HEK293 (cell line): ENCODE data around the gene FMNL1.

Experiments used
- GLI4 ChIP-seq: fragments of 450-650 bp; formaldehyde crosslinking; IDR thresholded peaks from 2 replicates; pipeline ENCODE4 v1.5.1; 2016; ENCODE audit warnings: missing biosample characterization, missing genetic modification characterization
- HIC1 ChIP-seq: fragments of 450-650 bp; formaldehyde crosslinking; IDR thresholded peaks from 2 replicates; pipeline ENCODE4 v1.5.1; 2016; ENCODE audit warnings: missing biosample characterization, missing genetic modification characterization
- KLF7 ChIP-seq: fragments of 450-650 bp; formaldehyde crosslinking; IDR thresholded peaks from 2 replicates; pipeline ENCODE4 v1.5.1; 2016; ENCODE audit warnings: missing biosample characterization, missing genetic modification characterization, borderline replicate concordance
- KLF8 ChIP-seq: fragments of 450-650 bp; formaldehyde crosslinking; IDR thresholded peaks from 2 replicates; pipeline ENCODE4 v1.5.1; 2016; ENCODE audit warnings: missing biosample characterization, missing genetic modification characterization
- MZF1 ChIP-seq: fragments of 450-650 bp; formaldehyde crosslinking; IDR thresholded peaks from 2 replicates; pipeline ENCODE4 v1.5.1; 2017; ENCODE audit warnings: missing biosample characterization, missing genetic modification characterization, borderline replicate concordance
- WT1 ChIP-seq: fragments of 450-650 bp; formaldehyde crosslinking; IDR thresholded peaks from 2 replicates; pipeline ENCODE4 v1.5.1; 2016; ENCODE audit warnings: missing biosample characterization, missing genetic modification characterization
- YY1 ChIP-seq: fragments of 450-650 bp; formaldehyde crosslinking; IDR thresholded peaks from 2 replicates; pipeline ENCODE4 v1.5.1; 2018; ENCODE audit warnings: missing biosample characterization, missing genetic modification characterization
- YY2 ChIP-seq: fragments of 450-650 bp; formaldehyde crosslinking; IDR thresholded peaks from 2 replicates; pipeline ENCODE4 v1.5.1; 2016; ENCODE audit warnings: missing biosample characterization, missing genetic modification characterization
- ZNF10 ChIP-seq: fragments of 450-650 bp; formaldehyde crosslinking; IDR thresholded peaks from 2 replicates; pipeline ENCODE4 v1.5.1; 2017; ENCODE audit warnings: missing biosample characterization, missing genetic modification characterization
- ZNF112 ChIP-seq: fragments of 450-650 bp; formaldehyde crosslinking; IDR thresholded peaks from 2 replicates; pipeline ENCODE4 v1.5.0; 2017; ENCODE audit warnings: missing biosample characterization, missing genetic modification characterization
- ZNF157 ChIP-seq: fragments of 450-650 bp; formaldehyde crosslinking; IDR thresholded peaks from 2 replicates; pipeline ENCODE4 v1.5.1; 2016; ENCODE audit warnings: missing biosample characterization, missing genetic modification characterization
- ZNF169 ChIP-seq: fragments of 450-650 bp; formaldehyde crosslinking; IDR thresholded peaks from 2 replicates; pipeline ENCODE4 v1.5.1; 2016; ENCODE audit warnings: missing biosample characterization, missing genetic modification characterization
- ZNF202 ChIP-seq: fragments of 450-650 bp; formaldehyde crosslinking; IDR thresholded peaks from 2 replicates; pipeline ENCODE4 v1.5.1; 2016; ENCODE audit warnings: missing biosample characterization, missing genetic modification characterization, borderline replicate concordance
- ZNF223 ChIP-seq: fragments of 450-650 bp; formaldehyde crosslinking; IDR thresholded peaks from 2 replicates; pipeline ENCODE4 v1.5.1; 2016; ENCODE audit warnings: missing biosample characterization, missing genetic modification characterization
- ZNF24 ChIP-seq: fragments of 450-650 bp; formaldehyde crosslinking; IDR thresholded peaks from 2 replicates; pipeline ENCODE4 v1.5.1; 2016; ENCODE audit warnings: missing biosample characterization, missing genetic modification characterization
- ZNF335 ChIP-seq: fragments of 450-650 bp; formaldehyde crosslinking; conservative IDR thresholded peaks from 2 replicates; pipeline ENCODE4 v1.5.1; 2016; ENCODE audit warnings: missing biosample characterization, missing genetic modification characterization
- ZNF645 ChIP-seq: fragments of 450-650 bp; formaldehyde crosslinking; IDR thresholded peaks from 2 replicates; pipeline ENCODE4; 2016; ENCODE audit warnings: missing biosample characterization, missing genetic modification characterization
- ZNF654 ChIP-seq: fragments of 450-650 bp; formaldehyde crosslinking; IDR thresholded peaks from 2 replicates; pipeline ENCODE4 v1.5.1; 2016; ENCODE audit warnings: low read depth, missing biosample characterization, missing genetic modification characterization
- ZNF658 ChIP-seq: fragments of 450-650 bp; formaldehyde crosslinking; IDR thresholded peaks from 2 replicates; pipeline ENCODE4; 2016; ENCODE audit warnings: missing biosample characterization, missing genetic modification characterization
- ZNF670 ChIP-seq: fragments of 450-650 bp; formaldehyde crosslinking; IDR thresholded peaks from 2 replicates; pipeline ENCODE4 v1.5.1; 2016; ENCODE audit warnings: missing biosample characterization, missing genetic modification characterization, low read depth
- ZSCAN23 ChIP-seq: fragments of 450-650 bp; formaldehyde crosslinking; IDR thresholded peaks from 2 replicates; pipeline ENCODE4 v1.5.1; 2016; ENCODE audit warnings: missing biosample characterization, missing genetic modification characterization
- TF ChIP-seq, protein P1 (sequence below): IDR thresholded peaks from 2 replicates; pipeline ENCODE4 v1.6.1; 2011; ENCODE audit warnings: mild to moderate bottlenecking, low read depth, low read length, borderline replicate concordance
- TF ChIP-seq, protein P2 (sequence below): sonication (generic); formaldehyde crosslinking; IDR thresholded peaks from 2 replicates; pipeline ENCODE4 v1.8.1; 2022; ENCODE audit warnings: mild to moderate bottlenecking, moderate library complexity, missing genetic modification reagents
- TF ChIP-seq, protein P3 (sequence below): fragments of 450-650 bp; formaldehyde crosslinking; IDR thresholded peaks from 2 replicates; pipeline ENCODE4 v1.5.1; 2016; ENCODE audit warnings: missing biosample characterization, missing genetic modification characterization
- TF ChIP-seq, protein P4 (sequence below): fragments of 450-650 bp; formaldehyde crosslinking; IDR thresholded peaks from 2 replicates; pipeline ENCODE4 v1.5.1; 2016; ENCODE audit warnings: missing biosample characterization, missing genetic modification characterization, borderline replicate concordance
- TF ChIP-seq, protein P5 (sequence below): fragments of 450-650 bp; formaldehyde crosslinking; IDR thresholded peaks from 2 replicates; pipeline ENCODE4 v1.5.1; 2016; ENCODE audit warnings: missing biosample characterization, missing genetic modification characterization

The FMNL1 gene

DNA sequence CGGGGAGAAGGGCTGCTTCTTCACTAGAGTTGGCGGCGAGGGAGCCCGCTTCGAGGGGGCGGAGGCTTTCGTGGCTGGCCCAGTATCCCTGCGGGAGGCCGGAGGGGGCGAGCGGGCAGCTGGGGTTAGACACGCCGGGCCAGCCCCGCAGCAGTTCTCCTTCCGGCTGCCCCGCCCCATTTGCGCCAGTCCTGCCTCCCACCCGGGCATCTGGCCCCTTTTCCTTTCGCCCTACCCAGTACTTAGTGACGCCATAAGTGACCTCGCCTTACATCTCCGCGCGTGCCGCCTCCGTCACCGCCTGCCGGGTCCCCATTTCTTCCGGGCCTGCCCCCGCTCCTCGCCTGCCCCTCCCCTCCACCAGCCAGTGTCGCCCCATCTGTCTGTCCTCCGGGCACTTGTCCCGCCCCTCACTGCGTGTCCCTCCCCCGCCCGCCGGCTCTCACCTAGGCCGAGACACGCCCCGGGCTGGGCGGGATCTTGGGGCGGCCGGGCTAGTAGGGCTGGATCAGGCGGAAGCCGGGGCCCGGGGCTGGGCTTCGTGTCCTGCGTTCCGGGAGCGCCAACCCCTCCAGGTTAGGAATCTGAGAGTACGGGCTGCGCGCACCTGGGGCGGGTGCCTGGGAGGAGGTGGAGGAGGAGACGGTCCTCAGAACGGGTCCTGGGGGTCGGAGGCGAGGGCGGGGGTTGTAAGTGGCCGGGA lies 25.9 kb downstream of the FMNL1 start (continued):
- TF ChIP-seq, protein P1, sequence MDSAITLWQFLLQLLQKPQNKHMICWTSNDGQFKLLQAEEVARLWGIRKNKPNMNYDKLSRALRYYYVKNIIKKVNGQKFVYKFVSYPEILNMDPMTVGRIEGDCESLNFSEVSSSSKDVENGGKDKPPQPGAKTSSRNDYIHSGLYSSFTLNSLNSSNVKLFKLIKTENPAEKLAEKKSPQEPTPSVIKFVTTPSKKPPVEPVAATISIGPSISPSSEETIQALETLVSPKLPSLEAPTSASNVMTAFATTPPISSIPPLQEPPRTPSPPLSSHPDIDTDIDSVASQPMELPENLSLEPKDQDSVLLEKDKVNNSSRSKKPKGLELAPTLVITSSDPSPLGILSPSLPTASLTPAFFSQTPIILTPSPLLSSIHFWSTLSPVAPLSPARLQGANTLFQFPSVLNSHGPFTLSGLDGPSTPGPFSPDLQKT: no peak
- peak; percentile 97 for TF ChIP-seq HIC1
- no peak for TF ChIP-seq ZNF645 (tag by site-specific recombination)
- no peak for TF ChIP-seq ZSCAN23 (tag by site-specific recombination)
- peak; percentile 89 for TF ChIP-seq ZNF335
- no peak for TF ChIP-seq ZNF670
- peak; percentile 77; the same call in 1 of the 2 replicates for TF ChIP-seq ZNF24 (tag by site-specific recombination)
- TF ChIP-seq ZNF202: no peak
- peak; percentile 57 for TF ChIP-seq YY2 (tag by site-specific recombination)
- no peak for TF ChIP-seq ZNF658
- no peak for TF ChIP-seq ZNF112 (tag by site-specific recombination)
- TF ChIP-seq YY1: peak; percentile 35; the same call in 1 of the 2 replicates
- TF ChIP-seq KLF7: peak; percentile 92
- TF ChIP-seq, protein P2, sequence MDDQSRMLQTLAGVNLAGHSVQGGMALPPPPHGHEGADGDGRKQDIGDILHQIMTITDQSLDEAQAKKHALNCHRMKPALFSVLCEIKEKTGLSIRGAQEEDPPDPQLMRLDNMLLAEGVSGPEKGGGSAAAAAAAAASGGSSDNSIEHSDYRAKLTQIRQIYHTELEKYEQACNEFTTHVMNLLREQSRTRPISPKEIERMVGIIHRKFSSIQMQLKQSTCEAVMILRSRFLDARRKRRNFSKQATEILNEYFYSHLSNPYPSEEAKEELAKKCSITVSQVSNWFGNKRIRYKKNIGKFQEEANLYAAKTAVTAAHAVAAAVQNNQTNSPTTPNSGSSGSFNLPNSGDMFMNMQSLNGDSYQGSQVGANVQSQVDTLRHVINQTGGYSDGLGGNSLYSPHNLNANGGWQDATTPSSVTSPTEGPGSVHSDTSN (CRISPR knock-in tag): no peak
- TF ChIP-seq, protein P3, sequence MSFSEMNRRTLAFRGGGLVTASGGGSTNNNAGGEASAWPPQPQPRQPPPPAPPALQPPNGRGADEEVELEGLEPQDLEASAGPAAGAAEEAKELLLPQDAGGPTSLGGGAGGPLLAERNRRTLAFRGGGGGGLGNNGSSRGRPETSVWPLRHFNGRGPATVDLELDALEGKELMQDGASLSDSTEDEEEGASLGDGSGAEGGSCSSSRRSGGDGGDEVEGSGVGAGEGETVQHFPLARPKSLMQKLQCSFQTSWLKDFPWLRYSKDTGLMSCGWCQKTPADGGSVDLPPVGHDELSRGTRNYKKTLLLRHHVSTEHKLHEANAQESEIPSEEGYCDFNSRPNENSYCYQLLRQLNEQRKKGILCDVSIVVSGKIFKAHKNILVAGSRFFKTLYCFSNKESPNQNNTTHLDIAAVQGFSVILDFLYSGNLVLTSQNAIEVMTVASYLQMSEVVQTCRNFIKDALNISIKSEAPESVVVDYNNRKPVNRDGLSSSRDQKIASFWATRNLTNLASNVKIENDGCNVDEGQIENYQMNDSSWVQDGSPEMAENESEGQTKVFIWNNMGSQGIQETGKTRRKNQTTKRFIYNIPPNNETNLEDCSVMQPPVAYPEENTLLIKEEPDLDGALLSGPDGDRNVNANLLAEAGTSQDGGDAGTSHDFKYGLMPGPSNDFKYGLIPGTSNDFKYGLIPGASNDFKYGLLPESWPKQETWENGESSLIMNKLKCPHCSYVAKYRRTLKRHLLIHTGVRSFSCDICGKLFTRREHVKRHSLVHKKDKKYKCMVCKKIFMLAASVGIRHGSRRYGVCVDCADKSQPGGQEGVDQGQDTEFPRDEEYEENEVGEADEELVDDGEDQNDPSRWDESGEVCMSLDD: peak; percentile 73; the same call in 1 of the 2 replicates
- TF ChIP-seq, protein P4, sequence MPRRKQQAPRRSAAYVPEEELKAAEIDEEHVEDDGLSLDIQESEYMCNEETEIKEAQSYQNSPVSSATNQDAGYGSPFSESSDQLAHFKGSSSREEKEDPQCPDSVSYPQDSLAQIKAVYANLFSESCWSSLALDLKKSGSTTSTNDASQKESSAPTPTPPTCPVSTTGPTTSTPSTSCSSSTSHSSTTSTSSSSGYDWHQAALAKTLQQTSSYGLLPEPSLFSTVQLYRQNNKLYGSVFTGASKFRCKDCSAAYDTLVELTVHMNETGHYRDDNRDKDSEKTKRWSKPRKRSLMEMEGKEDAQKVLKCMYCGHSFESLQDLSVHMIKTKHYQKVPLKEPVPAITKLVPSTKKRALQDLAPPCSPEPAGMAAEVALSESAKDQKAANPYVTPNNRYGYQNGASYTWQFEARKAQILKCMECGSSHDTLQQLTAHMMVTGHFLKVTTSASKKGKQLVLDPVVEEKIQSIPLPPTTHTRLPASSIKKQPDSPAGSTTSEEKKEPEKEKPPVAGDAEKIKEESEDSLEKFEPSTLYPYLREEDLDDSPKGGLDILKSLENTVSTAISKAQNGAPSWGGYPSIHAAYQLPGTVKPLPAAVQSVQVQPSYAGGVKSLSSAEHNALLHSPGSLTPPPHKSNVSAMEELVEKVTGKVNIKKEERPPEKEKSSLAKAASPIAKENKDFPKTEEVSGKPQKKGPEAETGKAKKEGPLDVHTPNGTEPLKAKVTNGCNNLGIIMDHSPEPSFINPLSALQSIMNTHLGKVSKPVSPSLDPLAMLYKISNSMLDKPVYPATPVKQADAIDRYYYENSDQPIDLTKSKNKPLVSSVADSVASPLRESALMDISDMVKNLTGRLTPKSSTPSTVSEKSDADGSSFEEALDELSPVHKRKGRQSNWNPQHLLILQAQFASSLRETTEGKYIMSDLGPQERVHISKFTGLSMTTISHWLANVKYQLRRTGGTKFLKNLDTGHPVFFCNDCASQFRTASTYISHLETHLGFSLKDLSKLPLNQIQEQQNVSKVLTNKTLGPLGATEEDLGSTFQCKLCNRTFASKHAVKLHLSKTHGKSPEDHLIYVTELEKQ (tag by site-specific recombination): no peak; the same call in 1 of the 2 replicates
- peak; percentile 86 for TF ChIP-seq ZNF223 (tag by site-specific recombination)
- TF ChIP-seq WT1 (tag by site-specific recombination): peak; percentile 60; the same call in 1 of the 2 replicates
- TF ChIP-seq MZF1 (tag by site-specific recombination): no peak
- TF ChIP-seq, protein P5, sequence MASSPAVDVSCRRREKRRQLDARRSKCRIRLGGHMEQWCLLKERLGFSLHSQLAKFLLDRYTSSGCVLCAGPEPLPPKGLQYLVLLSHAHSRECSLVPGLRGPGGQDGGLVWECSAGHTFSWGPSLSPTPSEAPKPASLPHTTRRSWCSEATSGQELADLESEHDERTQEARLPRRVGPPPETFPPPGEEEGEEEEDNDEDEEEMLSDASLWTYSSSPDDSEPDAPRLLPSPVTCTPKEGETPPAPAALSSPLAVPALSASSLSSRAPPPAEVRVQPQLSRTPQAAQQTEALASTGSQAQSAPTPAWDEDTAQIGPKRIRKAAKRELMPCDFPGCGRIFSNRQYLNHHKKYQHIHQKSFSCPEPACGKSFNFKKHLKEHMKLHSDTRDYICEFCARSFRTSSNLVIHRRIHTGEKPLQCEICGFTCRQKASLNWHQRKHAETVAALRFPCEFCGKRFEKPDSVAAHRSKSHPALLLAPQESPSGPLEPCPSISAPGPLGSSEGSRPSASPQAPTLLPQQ (tag by site-specific recombination): no peak; the same call in 1 of the 2 replicates
- no peak for TF ChIP-seq ZNF157 (tag by site-specific recombination)
- peak; percentile 84; the same call in 1 of the 2 replicates for TF ChIP-seq KLF8
- TF ChIP-seq GLI4 (tag by site-specific recombination): 0 out of 2 replicates have a peak, but pooled peaks have one; percentile 31
- TF ChIP-seq ZNF654: no peak
- peak; percentile 33; the same call in 1 of the 2 replicates for TF ChIP-seq ZNF10 (tag by site-specific recombination)
- TF ChIP-seq ZNF169 (tag by site-specific recombination): no peak
